IMR-90 (cell line): Measurements from ENCODE around the gene SRPK1. TPM values are rescaled to one million over a fixed set of nuclear protein-coding genes. Genes with fewer than 3 reads are reported as not detected.
A peak's percentile ranks its signal among the peaks of the same experiment; 100 is the strongest.

Experiments used
- ATAC-seq: fragments of 200-7000 bp; cut with Tn5 transposase; 2 replicates; pipeline ENCODE4 v1.9.1; 2020; ENCODE audit warnings: low read depth, mild to moderate bottlenecking, moderate library complexity
- Bru-seq: library from RNA; stranded (reverse); fragments of 400-500 nt; gene quantifications from one replicate; lab custom pipeline; 2021; lab: Mats Ljungman, UMichigan
- BruChase-seq, 2 experiments: library from RNA; stranded (reverse); fragments of 400-500 nt; gene quantifications; one replicate each; lab custom pipeline; 2021; lab: Mats Ljungman, UMichigan
- BruUV-seq: library from RNA; stranded (reverse); fragments of 400-500 nt; replicated peaks from 2 replicates; lab custom pipeline; 2021; lab: Mats Ljungman, UMichigan
- CTCF ChIA-PET: fragments of 300-600 bp; formaldehyde crosslinking; extraction: SDS; loops from one replicate; lab custom pipeline; 2021; ENCODE audit warnings: antibody characterized with exemption; lab: Yijun Ruan, JAX
- POLR2A ChIA-PET: fragments of 300-600 bp; sonication (Branson Sonifier 250); formaldehyde crosslinking; loops from one replicate; lab custom pipeline; 2022; ENCODE audit warnings: antibody characterized with exemption; ENCODE audit not compliant: unreplicated experiment; lab: Charles Lee
- DNase-seq: peaks from one replicate; pipeline ENCODE4 v3.0.0; 2013
- H2AFZ ChIP-seq: replicated peaks from 2 replicates; pipeline ENCODE3; 2013; ENCODE audit warnings: low read length, mild to moderate bottlenecking; ENCODE audit not compliant: poor library complexity
- H2AK5ac ChIP-seq: 2 replicates; pipeline ENCODE4 v1.6.1; 2013; ENCODE audit warnings: low read depth, low read length, inconsistent platforms
- H2AK9ac ChIP-seq: replicated peaks from 2 replicates; pipeline ENCODE3; 2013; ENCODE audit warnings: mild to moderate bottlenecking, low read depth, low read length, moderate library complexity; ENCODE audit not compliant: poor library complexity
- H2BK120ac ChIP-seq: 2 replicates; pipeline ENCODE4 v1.6.1; 2013; ENCODE audit warnings: low read depth, low read length, inconsistent platforms
- H2BK15ac ChIP-seq: 3 replicates; pipeline ENCODE4 v1.6.1; 2013; ENCODE audit warnings: low read depth, low read length, inconsistent platforms
- H2BK20ac ChIP-seq: 2 replicates; pipeline ENCODE4 v1.6.1; 2013; ENCODE audit warnings: low read depth, mild to moderate bottlenecking, inconsistent platforms, low read length, moderate library complexity
- H2BK5ac ChIP-seq: 2 replicates; pipeline ENCODE4 v1.6.1; 2013; ENCODE audit warnings: mild to moderate bottlenecking, low read depth, low read length, inconsistent platforms; ENCODE audit not compliant: poor library complexity, severe bottlenecking
- H3K14ac ChIP-seq: replicated peaks from 2 replicates; pipeline ENCODE4 v1.6.1; 2013; ENCODE audit warnings: low read depth, low read length, inconsistent platforms
- H3K18ac ChIP-seq: 2 replicates; pipeline ENCODE4 v1.6.1; 2013; ENCODE audit warnings: low read depth, low read length, control low read depth
- H3K23ac ChIP-seq: 2 replicates; pipeline ENCODE4 v1.6.1; 2013; ENCODE audit warnings: low read depth, low read length, inconsistent platforms
- H3K27ac ChIP-seq: 2 replicates; pipeline ENCODE4 v1.5.1; 2013; ENCODE audit warnings: mild to moderate bottlenecking, control low read depth, low read length; ENCODE audit not compliant: insufficient read depth
- H3K27me3 ChIP-seq: 2 replicates; pipeline ENCODE4 v1.6.1; 2013; ENCODE audit warnings: low read length; ENCODE audit not compliant: control insufficient read depth, insufficient read depth
- H3K36me3 ChIP-seq: 2 replicates; pipeline ENCODE4 v1.6.1; 2013; ENCODE audit warnings: low read length, mixed read lengths; ENCODE audit not compliant: control insufficient read depth, insufficient read depth
- H3K4ac ChIP-seq: 2 replicates; pipeline ENCODE4 v1.6.1; 2013; ENCODE audit warnings: low read depth, low read length, inconsistent platforms
- H3K4me1 ChIP-seq: 2 replicates; pipeline ENCODE4 v1.6.1; 2013; ENCODE audit warnings: low read length, mixed read lengths; ENCODE audit not compliant: control insufficient read depth, insufficient read depth
- H3K4me2 ChIP-seq: 2 replicates; pipeline ENCODE4 v1.6.1; 2013; ENCODE audit warnings: low read depth, mild to moderate bottlenecking, control low read depth, low read length, moderate library complexity
- H3K4me3 ChIP-seq: 2 replicates; pipeline ENCODE4 v1.5.1; 2013; ENCODE audit warnings: low read depth, mild to moderate bottlenecking, control low read depth, low read length, moderate library complexity; ENCODE audit not compliant: insufficient read depth
- H3K56ac ChIP-seq: 2 replicates; pipeline ENCODE4 v1.6.1; 2013; ENCODE audit warnings: low read length, inconsistent platforms; ENCODE audit not compliant: insufficient read depth; ENCODE audit errors: extremely low read depth
- H3K79me1 ChIP-seq, 2 experiments: 2 replicates each; pipeline ENCODE4 v1.6.1; 2013; ENCODE audit warnings: low read length in 2 of 2, inconsistent platforms in 1 of 2, low read depth in 1 of 2
- H3K9ac ChIP-seq: 2 replicates; pipeline ENCODE4 v1.6.1; 2013; ENCODE audit warnings: low read depth, low read length, control low read depth
- H3K9me1 ChIP-seq: 2 replicates; pipeline ENCODE4 v1.6.1; 2013; ENCODE audit warnings: low read length, inconsistent platforms; ENCODE audit not compliant: insufficient read depth
- H3K9me3 ChIP-seq: 2 replicates; pipeline ENCODE4 v1.6.1; 2013; ENCODE audit warnings: low read length; ENCODE audit not compliant: control insufficient read depth, insufficient read depth
- H4K20me1 ChIP-seq: 2 replicates; pipeline ENCODE4 v1.6.1; 2013; ENCODE audit warnings: low read length, inconsistent platforms; ENCODE audit not compliant: insufficient read depth
- H4K5ac ChIP-seq: 2 replicates; pipeline ENCODE4 v1.6.1; 2013; ENCODE audit warnings: mild to moderate bottlenecking, low read depth, low read length, control low read depth
- H4K8ac ChIP-seq, 2 experiments: 2 replicates each; pipeline ENCODE4 v1.6.1; 2013; ENCODE audit warnings: low read depth in 2 of 2, low read length in 2 of 2, control low read depth in 1 of 2, inconsistent platforms in 1 of 2
- H4K91ac ChIP-seq: 2 replicates; pipeline ENCODE4 v1.6.1; 2013; ENCODE audit warnings: low read depth, low read length, inconsistent platforms; ENCODE audit not compliant: insufficient read depth
- BHLHE40 ChIP-seq: fragments of 150-350 bp; IDR thresholded peaks from 2 replicates; pipeline ENCODE4 v1.6.1; 2016; ENCODE audit warnings: mild to moderate bottlenecking, low read depth, low read length
- CEBPB ChIP-seq: IDR thresholded peaks from 2 replicates; pipeline ENCODE4 v1.6.1; 2012; ENCODE audit warnings: low read depth, low read length, improper control_type of control experiment
- FOS ChIP-seq: fragments of 150-350 bp; IDR thresholded peaks from 2 replicates; pipeline ENCODE4 v1.6.1; 2016; ENCODE audit warnings: low read depth, low read length
- MAZ ChIP-seq: IDR thresholded peaks from 2 replicates; pipeline ENCODE4 v1.6.1; 2012; ENCODE audit warnings: low read depth, mild to moderate bottlenecking, low read length, improper control_type of control experiment, moderate library complexity, borderline replicate concordance
- NFE2L2 ChIP-seq: fragments of 150-350 bp; IDR thresholded peaks from 2 replicates; pipeline ENCODE4 v1.6.1; 2016; ENCODE audit warnings: low read depth, mild to moderate bottlenecking, low read length
- POLR2A ChIP-seq: IDR thresholded peaks from 2 replicates; pipeline ENCODE4 v1.6.1; 2012; ENCODE audit warnings: mild to moderate bottlenecking, low read depth, low read length
- RAD21 ChIP-seq: IDR thresholded peaks from 2 replicates; pipeline ENCODE4 v1.6.1; 2012; ENCODE audit warnings: low read length, improper control_type of control experiment
- RCOR1 ChIP-seq: IDR thresholded peaks from 2 replicates; pipeline ENCODE4 v1.6.1; 2012; ENCODE audit warnings: mild to moderate bottlenecking, low read length, improper control_type of control experiment; ENCODE audit not compliant: insufficient replicate concordance
- RFX5 ChIP-seq: IDR thresholded peaks from 2 replicates; pipeline ENCODE4 v1.8.0; 2012; ENCODE audit warnings: low read depth, mild to moderate bottlenecking, low read length, moderate library complexity
- SMC3 ChIP-seq: fragments of 150-350 bp; IDR thresholded peaks from 2 replicates; pipeline ENCODE4 v1.6.1; 2016; ENCODE audit warnings: low read depth, mild to moderate bottlenecking, antibody characterized with exemption, low read length, moderate library complexity
- WGBS, 2 experiments: methylation state at CpG; one replicate each; pipeline versions ENCODE4 v1.1.5 to v1.1.7; 2013; ENCODE audit warnings: missing lambda C conversion rate in 2 of 2; ENCODE audit not compliant: insufficient read length in 1 of 2; ENCODE audit errors: extremely low coverage in 2 of 2; 5-methylcytosine and 5-hydroxymethylcytosine counted together
- dilution Hi-C: fragments of 300-500 bp; cut with HindIII; formaldehyde crosslinking; loops from one replicate; pipeline ENCODE4 v1.14.3; 2018; ENCODE audit warnings: low sequenced_read_pairs; ENCODE audit not compliant: unreplicated experiment
- in situ Hi-C: fragments of 300-500 bp; cut with MboI; formaldehyde crosslinking; loops from 3 replicates; pipeline ENCODE4 v1.14.3; 2019; ENCODE audit warnings: low sequenced_read_pairs, inconsistent platforms, mixed read lengths
- intact Hi-C: fragments of 100-400 bp; cut with micrococcal nuclease; formaldehyde crosslinking; loops from 2 replicates; pipeline ENCODE4 v1.10.0; 2022
- long read RNA-seq: library from polyadenylated mRNA; unstranded; transcript quantifications from one replicate; pipeline ENCODE4 v2.0.0, GENCODE V29; 2021; ENCODE audit not compliant: unreplicated experiment
- polyA plus RNA-seq, 3 experiments: library from polyadenylated mRNA; depleted of rRNA; stranded (reverse); fragments of >200 nt; gene quantifications; 2 replicates each; pipeline ENCODE4 v1.2.3, GENCODE V29; 2012; ENCODE audit warnings: low replicate concordance in 1 of 3
- total RNA-seq: library from RNA; depleted of rRNA; stranded (reverse); fragments of >200 nt; gene quantifications from 2 replicates; pipeline ENCODE4 v1.2.3, GENCODE V29; 2012; rRNA removed
- TF ChIP-seq, protein P1 (sequence below): fragments of 150-350 bp; IDR thresholded peaks from 2 replicates; pipeline ENCODE4 v1.6.1; 2017; ENCODE audit warnings: mild to moderate bottlenecking, antibody characterized with exemption, low read length, low read depth
- TF ChIP-seq, protein P2 (sequence below): conservative IDR thresholded peaks from 2 replicates; pipeline ENCODE4 v1.5.1; 2012; ENCODE audit warnings: mild to moderate bottlenecking, low read depth, low read length, improper control_type of control experiment

Gene SRPK1
- 44.6 and 92.8 TPM in 2 replicates for total RNA-seq
- 17.6 and 22.5 TPM in 2 replicates for polyA plus RNA-seq (2012; rRNA removed)
- 4.2 and 6.1 TPM in 2 replicates for polyA plus RNA-seq (2012; cell fraction: cytosol; rRNA removed)
- 9.1 and 34.1 TPM in 2 replicates for polyA plus RNA-seq (2012; cell fraction: nucleus; rRNA removed; ENCODE audit: low replicate concordance)
- Bru-seq, nascent RNA = percentile 84 among the genes with signal in this experiment
- BruChase-seq, experiment 1, labeled RNA remaining after a 6-hour chase = percentile 90 among the genes with signal in this experiment
- BruChase-seq, experiment 2, labeled RNA remaining after a 2-hour chase = percentile 89 among the genes with signal in this experiment
- long read RNA-seq, full-length matches to known transcripts = 39 of 58 reads
- long read RNA-seq, partial matches to known transcripts = 13 of 58 reads
- long read RNA-seq, other reads (novel, unspliced or antisense) = 6 of 58 reads

DNA sequence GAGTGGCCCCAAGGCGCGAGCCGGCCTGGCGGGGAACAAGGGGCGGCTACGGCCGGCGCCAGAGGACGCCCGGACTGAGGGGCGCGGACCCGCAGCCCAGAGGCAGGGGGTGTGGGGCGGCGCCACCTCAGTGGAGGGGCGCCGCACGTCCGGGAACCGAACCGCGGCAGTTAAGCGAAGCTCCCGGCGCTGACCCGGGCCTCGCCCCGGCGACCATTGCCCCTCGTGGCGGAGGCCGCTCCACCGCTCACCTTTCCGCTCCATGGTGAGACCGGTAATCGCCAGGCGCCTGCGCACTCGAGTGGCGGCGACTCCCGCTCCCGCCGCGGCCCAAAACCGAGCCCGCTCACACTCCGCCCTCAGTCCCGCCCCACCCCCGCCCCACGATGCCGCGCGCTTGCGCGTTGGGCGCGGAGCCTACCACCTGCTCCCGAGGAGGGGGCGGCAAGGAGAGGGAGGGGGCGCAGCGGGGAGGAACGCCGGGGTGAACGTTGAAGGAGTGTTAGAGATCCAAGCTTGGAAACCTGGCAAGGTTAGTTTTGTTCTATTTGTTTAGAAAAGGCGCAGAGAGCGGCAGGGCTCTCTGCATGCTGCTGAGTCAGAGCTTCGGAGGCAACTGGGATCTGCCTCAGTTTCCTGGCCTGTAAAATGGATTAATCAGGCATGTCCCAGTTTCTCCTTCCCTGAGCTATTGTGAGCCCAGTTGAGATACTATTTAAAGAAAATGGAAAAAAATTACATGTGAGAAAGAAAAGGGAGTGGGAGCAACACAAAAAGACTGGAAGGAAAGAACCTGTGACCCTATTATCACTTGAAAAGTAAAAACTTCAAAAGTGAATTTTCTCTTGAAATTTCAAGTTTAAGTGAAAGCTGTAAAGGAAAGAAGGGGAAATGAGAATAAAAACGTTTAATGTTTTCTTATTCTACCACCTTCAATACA is at the start of gene SRPK1:
Gene SRPK1 (minus strand): TSS at position 306 of the 940 bp plus-strand sequence. CDS start 42 bp downstream, at position 264.
- Histone ChIP-seq H2BK15ac (no peak within 1 kb of the TSS; the same call in 2 of the 3 replicates), H3K4me1 (no peaks in the 10 kb centered on the region; the same call in 1 of the 2 replicates), H3K23ac (peak within 1 kb of the TSS; percentile 77), H3K9ac (peak within 1 kb of the TSS; percentile 76), H4K5ac (no peak within 1 kb of the TSS; the same call in 1 of the 2 replicates), H3K4me2 (peak within 1 kb of the TSS; percentile 65), H4K91ac (peak within 1 kb of the TSS; percentile 70), H3K79me1 (peaks cover 9 to 37% of the 10 kb centered on the region in 2 experiments; a peak in 2 of 4 replicates), H2AK5ac (peak within 1 kb of the TSS; percentile 80), H3K27me3 (no peaks in the 10 kb centered on the region), H3K4me3 (peak within 1 kb of the TSS; percentile 88), H2AK9ac (peak within 1 kb of the TSS; percentile 91), H4K20me1 (no peaks in the 10 kb centered on the region; the same call in 1 of the 2 replicates), H2BK120ac (peak within 1 kb of the TSS; percentile 76; the same call in 1 of the 2 replicates), H3K36me3 (no peaks in the 10 kb centered on the region), H3K9me1 (no peaks in the 10 kb centered on the region), H3K4ac (peak within 1 kb of the TSS; percentile 73), H3K27ac (peak within 1 kb of the TSS; percentile 67), H3K9me3 (no peaks in the 10 kb centered on the region), H2BK5ac (peak within 1 kb of the TSS; percentile 78), H2AFZ (peak within 1 kb of the TSS; percentile 94), H3K14ac (peak within 1 kb of the TSS; percentile 80), H2BK20ac (peak within 1 kb of the TSS; percentile 71; the same call in 1 of the 2 replicates), H4K8ac (peak within 1 kb of the TSS; percentile 31 to 95), H3K18ac (peak within 1 kb of the TSS; percentile 21; the same call in 1 of the 2 replicates), H3K56ac (peak within 1 kb of the TSS; percentile 36; the same call in 1 of the 2 replicates)
- dilution Hi-C loops = no loop called here
- BruUV-seq = no TSS peak
- POLR2A ChIA-PET = no interaction called here
- in situ Hi-C loops = no loop called here
- peak; percentile 93 for ATAC-seq
- CTCF ChIA-PET = no interaction called here
- intact Hi-C loops = loop anchor here (2.0 kb wide), 1 partner anchor 106 kb away; the partner anchor contains the start of gene MAPK14
- 0% methylated on average over 21 of the region's 69 CpGs; no CpG with 5 or more reads in 1 of the 2 experiments for WGBS, 2 experiments
- DNase-seq = peak; percentile 74
- TF ChIP-seq BHLHE40 = 0 out of 2 replicates have a peak, but pooled peaks have one; percentile 46
- no peak for TF ChIP-seq FOS
- TF ChIP-seq POLR2A = peak; percentile 48; the same call in 1 of the 2 replicates
- TF ChIP-seq MAZ = peak; percentile 92; the same call in 1 of the 2 replicates
- no peak for TF ChIP-seq CEBPB
- TF ChIP-seq, protein P1, sequence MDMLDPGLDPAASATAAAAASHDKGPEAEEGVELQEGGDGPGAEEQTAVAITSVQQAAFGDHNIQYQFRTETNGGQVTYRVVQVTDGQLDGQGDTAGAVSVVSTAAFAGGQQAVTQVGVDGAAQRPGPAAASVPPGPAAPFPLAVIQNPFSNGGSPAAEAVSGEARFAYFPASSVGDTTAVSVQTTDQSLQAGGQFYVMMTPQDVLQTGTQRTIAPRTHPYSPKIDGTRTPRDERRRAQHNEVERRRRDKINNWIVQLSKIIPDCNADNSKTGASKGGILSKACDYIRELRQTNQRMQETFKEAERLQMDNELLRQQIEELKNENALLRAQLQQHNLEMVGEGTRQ = no peak
- no peak for TF ChIP-seq RAD21
- TF ChIP-seq RFX5 = no peak
- TF ChIP-seq NFE2L2 = no peak
- no peak for TF ChIP-seq SMC3
- TF ChIP-seq RCOR1 = peak; percentile 88
- TF ChIP-seq, protein P2, sequence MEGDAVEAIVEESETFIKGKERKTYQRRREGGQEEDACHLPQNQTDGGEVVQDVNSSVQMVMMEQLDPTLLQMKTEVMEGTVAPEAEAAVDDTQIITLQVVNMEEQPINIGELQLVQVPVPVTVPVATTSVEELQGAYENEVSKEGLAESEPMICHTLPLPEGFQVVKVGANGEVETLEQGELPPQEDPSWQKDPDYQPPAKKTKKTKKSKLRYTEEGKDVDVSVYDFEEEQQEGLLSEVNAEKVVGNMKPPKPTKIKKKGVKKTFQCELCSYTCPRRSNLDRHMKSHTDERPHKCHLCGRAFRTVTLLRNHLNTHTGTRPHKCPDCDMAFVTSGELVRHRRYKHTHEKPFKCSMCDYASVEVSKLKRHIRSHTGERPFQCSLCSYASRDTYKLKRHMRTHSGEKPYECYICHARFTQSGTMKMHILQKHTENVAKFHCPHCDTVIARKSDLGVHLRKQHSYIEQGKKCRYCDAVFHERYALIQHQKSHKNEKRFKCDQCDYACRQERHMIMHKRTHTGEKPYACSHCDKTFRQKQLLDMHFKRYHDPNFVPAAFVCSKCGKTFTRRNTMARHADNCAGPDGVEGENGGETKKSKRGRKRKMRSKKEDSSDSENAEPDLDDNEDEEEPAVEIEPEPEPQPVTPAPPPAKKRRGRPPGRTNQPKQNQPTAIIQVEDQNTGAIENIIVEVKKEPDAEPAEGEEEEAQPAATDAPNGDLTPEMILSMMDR = no peak
